HG02642 (cell line): ENCODE data around the gene MACROD2.

Experiments
- ATAC-seq: cut with Tn5 transposase; IDR thresholded peaks from one replicate; pipeline ENCODE4 v1.9.1; 2021; ENCODE audit warnings: mild to moderate bottlenecking; ENCODE audit not compliant: unreplicated experiment, poor library complexity

MACROD2 gene

GRCh38 chr20:15622368-15622767 is 1627.1 kb downstream of the MACROD2 start:
- no peak for ATAC-seq

DNA sequence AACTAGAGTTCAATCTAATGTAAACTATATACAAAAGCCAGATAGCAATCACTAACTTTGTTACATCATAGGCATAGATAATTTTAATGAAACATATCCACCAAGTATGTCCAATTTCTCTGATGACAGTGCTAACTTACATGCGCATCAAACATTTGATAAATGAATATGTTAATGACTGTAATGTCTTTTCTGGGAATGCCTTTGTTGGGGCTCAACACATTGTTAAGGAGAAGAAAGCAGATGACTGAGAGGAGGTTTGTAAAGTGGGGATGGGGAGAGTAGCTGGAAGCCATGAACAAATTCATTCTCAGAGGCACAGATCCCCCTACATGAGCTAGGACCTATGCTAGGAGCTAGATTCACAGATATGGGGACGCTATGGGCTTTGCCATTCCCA is 1627.9 kb downstream of the MACROD2 start:
- ATAC-seq, result no peak

DNA sequence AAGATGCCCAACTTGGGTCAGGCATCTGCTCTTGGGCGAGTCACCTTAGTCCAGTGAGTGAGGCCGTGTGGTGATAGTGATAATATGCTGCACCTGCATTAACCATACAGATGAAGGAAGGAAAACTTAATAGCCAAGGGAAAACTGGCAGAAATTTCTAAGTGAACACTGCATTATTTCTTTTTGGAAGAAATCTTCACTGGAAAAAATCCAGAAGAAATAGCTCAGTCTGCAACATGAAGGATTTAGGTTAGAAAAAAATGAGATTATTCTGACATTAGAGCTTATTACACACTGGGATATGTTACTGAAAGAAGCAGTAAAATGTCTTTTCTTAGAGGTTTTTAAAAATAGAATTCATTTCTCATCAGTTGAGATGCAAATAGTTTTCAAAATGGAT is 1630.7 kb downstream of the MACROD2 start:
- ATAC-seq, result no peak

DNA sequence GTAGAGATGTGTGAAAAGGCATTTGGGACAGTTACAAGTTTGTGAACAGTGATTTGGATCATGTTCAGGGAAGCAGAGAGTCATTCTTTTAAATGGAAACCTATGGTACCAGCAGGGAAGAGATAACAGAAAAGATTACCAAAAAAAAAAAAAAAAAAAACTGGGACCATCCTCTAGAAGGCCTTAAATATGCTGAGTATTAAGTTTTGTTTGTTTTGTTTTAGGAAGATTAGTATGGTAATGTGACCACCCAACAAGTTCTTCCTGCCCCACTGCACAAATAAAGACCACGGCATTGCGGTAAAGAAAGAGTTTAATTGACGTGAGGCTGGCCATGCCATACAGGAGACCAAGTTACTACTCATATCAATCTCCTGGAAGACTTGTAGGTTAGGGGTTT is 1631.8 kb downstream of the MACROD2 start:
- no peak for ATAC-seq

DNA sequence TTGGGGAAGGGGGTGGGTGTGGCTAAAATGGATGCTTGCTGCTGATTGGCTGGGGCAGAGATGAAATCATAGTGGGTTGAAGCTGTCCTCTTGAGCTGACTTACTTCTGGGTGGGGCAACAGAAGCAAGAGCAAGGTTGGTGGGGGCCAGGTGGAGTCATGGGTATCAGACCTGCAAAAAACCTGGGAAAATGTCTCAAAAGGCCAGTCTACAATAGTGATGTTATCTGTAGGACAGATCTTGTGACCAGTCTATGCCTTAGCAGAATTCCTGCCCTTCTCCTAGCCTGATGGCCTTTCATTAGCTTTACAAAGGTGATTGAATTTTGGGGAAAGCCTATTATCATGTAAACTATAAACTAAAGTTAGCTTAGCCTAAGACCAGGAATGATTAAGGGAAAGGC is 1632.2 kb downstream of the MACROD2 start:
- no peak for ATAC-seq

DNA sequence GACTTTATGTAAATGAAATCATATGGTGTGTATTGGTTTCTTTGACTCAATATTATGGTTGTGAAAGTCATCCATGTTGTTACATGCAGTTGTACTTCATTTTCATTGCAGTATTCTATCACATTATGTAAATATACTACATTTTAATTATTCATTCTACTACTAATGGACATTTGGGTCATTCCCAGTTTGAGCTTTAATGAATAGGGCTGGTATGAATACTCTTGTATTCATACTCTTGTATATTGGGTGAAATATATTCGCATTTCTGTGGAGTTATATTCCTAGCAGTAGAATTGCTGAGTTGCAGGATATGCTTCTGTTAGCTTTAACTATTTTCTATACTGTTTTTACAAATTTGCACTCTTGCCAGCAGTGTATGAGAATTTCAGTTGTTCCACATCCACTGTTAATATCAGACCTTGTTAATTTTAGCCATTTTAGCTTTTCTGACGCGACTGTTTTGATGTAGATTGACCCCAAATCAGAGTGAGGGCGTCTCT is 1633.6 kb downstream of the MACROD2 start:
- ATAC-seq, result no peak

GRCh38 chr20:15630360-15630759 is 1635.0 kb downstream of the MACROD2 start:
- ATAC-seq, result no peak

DNA sequence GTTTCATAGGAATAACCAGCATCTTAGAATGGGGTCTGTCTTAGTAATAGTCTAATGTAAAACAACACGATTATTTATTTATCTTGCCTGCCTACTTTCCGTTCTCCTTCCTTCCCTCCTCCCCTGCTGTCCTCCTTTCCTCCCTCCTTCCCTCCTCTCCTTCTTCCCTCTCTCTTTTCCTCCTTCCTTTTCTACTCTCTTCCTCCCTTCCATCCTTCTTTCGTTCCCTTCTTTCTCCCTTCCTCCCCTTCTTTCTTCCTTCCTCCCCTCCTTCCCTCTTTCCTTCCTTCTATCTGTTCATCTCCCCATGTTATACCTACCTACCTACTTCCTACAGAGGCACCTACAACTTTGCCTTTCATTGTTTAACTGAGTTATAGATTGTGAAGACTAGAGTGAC is 1637.4 kb downstream of the MACROD2 start:
- no peak for ATAC-seq

GRCh38 chr20:15634102-15634501 is 1638.8 kb downstream of the MACROD2 start:
- no peak for ATAC-seq

DNA sequence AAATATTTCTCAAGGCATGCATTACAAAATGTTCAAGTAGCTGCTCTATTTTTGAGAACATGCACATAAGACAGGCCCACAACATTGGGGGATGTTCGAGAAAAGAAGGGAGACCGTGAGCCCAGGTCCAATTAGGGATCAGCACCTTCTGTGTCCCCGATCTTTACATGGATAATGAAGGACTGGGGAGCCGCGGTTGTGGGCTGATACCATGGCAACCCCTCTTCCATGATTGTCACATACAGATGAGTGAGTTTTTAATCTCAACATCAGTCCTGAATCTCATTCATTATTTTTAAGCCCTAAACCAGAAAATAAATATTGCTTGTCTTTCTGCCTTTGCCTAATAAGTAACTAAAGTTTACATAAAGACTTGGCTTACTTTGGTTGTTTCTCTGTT is 1642.2 kb downstream of the MACROD2 start:
- ATAC-seq, result no peak

GRCh38 chr20:15637950-15638754 is 1642.8 kb downstream of the MACROD2 start:
- ATAC-seq, result no peak

- ATAC-seq, result no peak
These were observed 1643.5 kb downstream of the MACROD2 start for GRCh38 chr20:15638816-15639215.

DNA sequence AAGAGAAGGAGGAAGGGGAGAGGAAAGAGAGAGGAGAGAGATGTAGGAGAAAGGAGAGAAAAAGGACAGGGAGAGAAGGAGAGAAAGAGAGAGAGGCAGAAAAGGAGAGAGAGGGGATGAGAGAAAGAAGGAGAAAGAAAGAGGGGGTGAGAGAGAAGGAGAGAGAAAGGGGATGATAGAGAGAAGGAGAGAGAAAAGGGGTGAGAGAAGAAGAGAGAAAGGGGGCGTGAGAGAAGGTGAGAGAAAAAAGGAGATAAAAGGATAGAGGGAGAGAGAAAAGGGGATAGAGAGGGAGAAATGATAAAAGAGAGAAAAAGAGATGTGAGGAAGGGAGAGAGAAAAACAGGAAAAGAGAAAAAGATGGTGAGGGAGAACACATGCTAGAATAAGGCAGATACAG is 1644.5 kb downstream of the MACROD2 start:
- no peak for ATAC-seq

DNA sequence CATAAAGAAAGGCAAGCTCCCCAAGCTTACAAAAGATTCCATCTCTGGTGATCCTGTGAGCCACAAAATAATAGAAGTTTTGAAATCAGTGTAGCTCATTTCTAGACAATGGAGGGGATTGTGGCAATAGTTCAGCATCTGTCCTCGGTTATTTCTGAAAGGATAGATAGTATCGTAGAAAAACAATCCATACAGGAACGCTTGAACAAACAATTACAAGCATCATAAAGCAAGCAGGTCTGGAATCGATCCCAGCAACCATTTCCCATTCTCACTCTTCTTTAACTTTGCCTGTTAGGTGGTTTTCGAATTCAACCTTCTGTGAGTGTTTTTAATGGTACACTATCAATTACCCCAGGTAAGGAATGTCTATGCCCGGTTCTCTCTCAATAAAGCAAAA is 1646.8 kb downstream of the MACROD2 start:
- ATAC-seq, result no peak

GRCh38 chr20:15642676-15643075 is 1647.4 kb downstream of the MACROD2 start:
- no peak for ATAC-seq

DNA sequence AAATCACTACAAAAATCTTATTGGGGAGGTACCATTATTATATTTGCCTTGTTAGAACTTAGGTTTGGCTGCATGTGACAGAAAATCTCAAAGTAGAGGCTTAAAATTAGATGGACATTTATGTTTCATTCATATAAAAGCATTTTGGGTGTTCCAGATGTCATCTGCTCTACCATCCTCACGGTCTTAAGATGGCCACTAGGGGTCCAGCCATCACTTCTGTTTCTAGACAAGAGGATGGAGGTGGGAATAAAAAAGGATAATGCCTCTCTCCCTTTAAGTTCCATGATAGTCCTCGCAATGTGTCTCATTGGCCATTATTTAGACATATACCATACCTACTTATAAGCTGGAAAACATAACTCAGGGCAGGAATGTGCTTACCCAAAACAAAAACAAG is 1648.4 kb downstream of the MACROD2 start:
- ATAC-seq, result no peak

GRCh38 chr20:15645816-15646215 is 1650.5 kb downstream of the MACROD2 start:
- no peak for ATAC-seq

- no peak for ATAC-seq
These were observed 1658.3 kb downstream of the MACROD2 start for GRCh38 chr20:15653396-15654207.

- ATAC-seq, result peak; percentile 99
These were observed 1658.9 kb downstream of the MACROD2 start for GRCh38 chr20:15654208-15654649.

- ATAC-seq, result no peak
These were observed 1660.1 kb downstream of the MACROD2 start for GRCh38 chr20:15655295-15655874.

DNA sequence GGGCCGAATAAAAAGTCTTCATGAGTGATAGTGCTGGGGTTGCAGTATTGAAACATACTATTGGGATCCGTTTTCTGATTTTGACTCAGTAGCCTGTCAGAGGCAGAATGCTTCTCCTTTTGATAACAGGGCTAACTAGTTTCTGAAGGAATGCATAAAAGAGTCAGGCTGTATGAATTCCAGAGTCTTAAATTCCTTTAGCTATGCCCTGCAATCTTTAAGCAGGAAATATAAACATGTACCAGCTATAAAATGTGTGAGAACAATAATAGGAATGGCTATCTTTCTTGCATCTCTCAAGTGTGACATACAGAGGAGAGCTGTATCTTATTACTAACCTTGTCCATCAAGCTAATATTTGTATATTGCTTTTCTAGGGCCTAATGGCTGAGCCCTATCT is 1660.8 kb downstream of the MACROD2 start:
- no peak for ATAC-seq
